Activated naive CD8-positive, alpha-beta T cell treated with anti-CD3 and anti-CD28 coated beads, Interleukin-2, amount 10 ng/mL, durations not matched to agents 7 days and 5 days (primary cell): Measurements from ENCODE around the gene KRTAP4-9. TPM values are rescaled to one million over a fixed set of nuclear protein-coding genes. Genes with fewer than 3 reads are reported as not detected.

Source experiments
- ATAC-seq: fragments of 150-1000 bp; cut with Tn5 transposase; one replicate; pipeline ENCODE4 v1.10.0; 2021; ENCODE audit warnings: low read depth, moderate library complexity
- POLR2A ChIA-PET: fragments of 350-600 bp; sonication (Branson Sonifier 250); formaldehyde crosslinking; loops from one replicate; lab custom pipeline; 2021; ENCODE audit warnings: antibody characterized with exemption; lab: Charles Lee
- DNase-seq: peaks from one replicate; pipeline ENCODE4 v3.0.0; 2021
- H3K27ac Mint-ChIP-seq: one replicate; pipeline ENCODE4 v1.8.0; 2022; ENCODE audit warnings: mild to moderate bottlenecking, mixed read lengths
- H3K27me3 Mint-ChIP-seq: one replicate; pipeline ENCODE4 v1.8.0; 2022; ENCODE audit warnings: mild to moderate bottlenecking, moderate library complexity, mixed read lengths
- H3K36me3 Mint-ChIP-seq: one replicate; pipeline ENCODE4 v1.8.0; 2021; ENCODE audit warnings: mild to moderate bottlenecking, mixed read lengths
- H3K4me1 Mint-ChIP-seq: one replicate; pipeline ENCODE4 v1.8.0; 2021; ENCODE audit warnings: mixed read lengths
- H3K4me3 Mint-ChIP-seq: one replicate; pipeline ENCODE4 v1.8.0; 2022; ENCODE audit warnings: mild to moderate bottlenecking, moderate library complexity, mixed read lengths
- H3K9me3 Mint-ChIP-seq: one replicate; pipeline ENCODE4 v1.8.0; 2021; ENCODE audit warnings: mixed read lengths
- total RNA-seq, 2 experiments: library from RNA; stranded (reverse); gene quantifications; one replicate each; pipeline ENCODE4 v1.2.3, GENCODE V29; 2021

The KRTAP4-9 gene
- total RNA-seq, 2 experiments from 2014 or later = not detected

GRCh38 chr17:41150026-41150425, 44.8 kb downstream of the KRTAP4-9 start:
- POLR2A ChIA-PET = no interaction called here
- no peak overlapping the region for H3K4me3 Mint-ChIP-seq
- no peaks in the 10 kb centered on the region for H3K4me1 Mint-ChIP-seq

GRCh38 chr17:41151525-41151924, 46.3 kb downstream of the KRTAP4-9 start:
- Mint-ChIP-seq H3K27me3 (no peaks in the 10 kb centered on the region), H3K36me3 (no peaks in the 10 kb centered on the region), H3K4me3 (no peak overlapping the region), H3K9me3 (no peaks in the 10 kb centered on the region), H3K27ac (no peak overlapping the region), H3K4me1 (no peaks in the 10 kb centered on the region)
- ATAC-seq (no peak), DNase-seq (no peak)
- POLR2A ChIA-PET = no interaction called here

More at GRCh38 chr17:41150026-41150425, 44.8 kb downstream of the KRTAP4-9 start:
- no peaks in the 10 kb centered on the region for H3K9me3 Mint-ChIP-seq
- H3K36me3 Mint-ChIP-seq = no peaks in the 10 kb centered on the region
- H3K27ac Mint-ChIP-seq = no peak overlapping the region
- H3K27me3 Mint-ChIP-seq = peaks cover 2% of the 10 kb centered on the region
- DNase-seq (no peak), ATAC-seq (no peak)

- Mint-ChIP-seq H3K36me3 (no peaks in the 10 kb centered on the region), H3K4me3 (no peak overlapping the region), H3K9me3 (no peaks in the 10 kb centered on the region), H3K27ac (no peak overlapping the region), H3K4me1 (no peaks in the 10 kb centered on the region), H3K27me3 (no peaks in the 10 kb centered on the region)
- POLR2A ChIA-PET = no interaction called here
- ATAC-seq (no peak), DNase-seq (no peak)
Measured at GRCh38 chr17:41153856-41154255, 48.7 kb downstream of the KRTAP4-9 start.

Other genes starting within 250 kb of the KRTAP4-9 start
- not detected for gene KRT12, start 238.2 kb upstream of the KRTAP4-9 start, total RNA-seq
- not detected for gene KRT20, start 220.1 kb upstream of the KRTAP4-9 start, total RNA-seq
- gene KRT23, start 167.7 kb upstream of the KRTAP4-9 start, total RNA-seq = not detected
- not detected for gene KRT39, start 138.4 kb upstream of the KRTAP4-9 start, total RNA-seq
- gene KRT40, start 121.1 kb upstream of the KRTAP4-9 start, total RNA-seq = not detected
- gene KRTAP3-3, start 111.2 kb upstream of the KRTAP4-9 start, total RNA-seq = not detected
- gene KRTAP3-2, start 105.5 kb upstream of the KRTAP4-9 start, total RNA-seq = not detected
- gene KRTAP3-1, start 96.3 kb upstream of the KRTAP4-9 start, total RNA-seq = not detected
- not detected for gene KRTAP1-5, start 78.2 kb upstream of the KRTAP4-9 start, total RNA-seq
- not detected for gene KRTAP1-4, start 75.2 kb upstream of the KRTAP4-9 start, total RNA-seq
- gene KRTAP1-3, start 70.5 kb upstream of the KRTAP4-9 start, total RNA-seq = not detected
- not detected for gene KRTAP1-1, start 63.9 kb upstream of the KRTAP4-9 start, total RNA-seq
- not detected for gene KRTAP2-1, start 58.1 kb upstream of the KRTAP4-9 start, total RNA-seq
- gene KRTAP2-2, start 50.2 kb upstream of the KRTAP4-9 start, total RNA-seq = not detected
- not detected for gene KRTAP2-3, start 45.3 kb upstream of the KRTAP4-9 start, total RNA-seq
- not detected for gene KRTAP2-4, start 39.5 kb upstream of the KRTAP4-9 start, total RNA-seq
- gene KRTAP4-7, start 21.2 kb upstream of the KRTAP4-9 start, total RNA-seq = not detected
- gene KRTAP4-8, start 7.2 kb upstream of the KRTAP4-9 start, total RNA-seq = not detected
- not detected for gene KRTAP4-16, start 3.2 kb upstream of the KRTAP4-9 start, total RNA-seq
- gene KRTAP4-11, start 13.0 kb downstream of the KRTAP4-9 start, total RNA-seq = not detected
- gene KRTAP4-12, start 18.8 kb downstream of the KRTAP4-9 start, total RNA-seq = not detected
- gene KRTAP4-6, start 35.2 kb downstream of the KRTAP4-9 start, total RNA-seq = not detected
- gene KRTAP4-5, start 44.4 kb downstream of the KRTAP4-9 start, total RNA-seq = not detected
- gene KRTAP4-4, start 55.4 kb downstream of the KRTAP4-9 start, total RNA-seq = not detected
- not detected for gene KRTAP4-3, start 62.8 kb downstream of the KRTAP4-9 start, total RNA-seq
- not detected for gene KRTAP4-2, start 72.8 kb downstream of the KRTAP4-9 start, total RNA-seq
- gene KRTAP4-1, start 79.5 kb downstream of the KRTAP4-9 start, total RNA-seq = not detected
- gene KRTAP9-1, start 84.5 kb downstream of the KRTAP4-9 start, total RNA-seq = not detected
- not detected for gene KRTAP9-2, start 121.3 kb downstream of the KRTAP4-9 start, total RNA-seq
- gene KRTAP9-3, start 127.1 kb downstream of the KRTAP4-9 start, total RNA-seq = not detected
- not detected for gene KRTAP9-8, start 132.6 kb downstream of the KRTAP4-9 start, total RNA-seq
- not detected for gene KRTAP9-4, start 144.3 kb downstream of the KRTAP4-9 start, total RNA-seq
- not detected for gene KRTAP9-9, start 150.0 kb downstream of the KRTAP4-9 start, total RNA-seq
- gene KRTAP9-6, start 160.0 kb downstream of the KRTAP4-9 start, total RNA-seq = not detected
- not detected for gene KRTAP9-7, start 170.3 kb downstream of the KRTAP4-9 start, total RNA-seq
- not detected for gene KRTAP29-1, start 197.5 kb downstream of the KRTAP4-9 start, total RNA-seq
- gene KRTAP16-1, start 203.9 kb downstream of the KRTAP4-9 start, total RNA-seq = not detected
- gene KRTAP17-1, start 210.3 kb downstream of the KRTAP4-9 start, total RNA-seq = not detected
- gene KRT33A, start 245.4 kb downstream of the KRTAP4-9 start, total RNA-seq = not detected